Measurements from ENCODE around the gene ZNF248. TPM values are rescaled to one million over a fixed set of nuclear protein-coding genes. Genes with fewer than 3 reads are reported as not detected.

The ZNF248 gene
- 13.3 TPM for polyA plus RNA-seq (2013)

- CTCF ChIA-PET = no interaction called here
- Histone ChIP-seq H3K9me3 (ENCODE audit: control extremely low read depth in 1 of 5, control insufficient read depth in 4 of 5, insufficient read depth in 2 of 5, low read depth in 1 of 5, low read length in 4 of 5) (peaks cover 0 to 5% (median 0%) of the 10 kb centered on the region in 5 experiments), H3K27ac (ENCODE audit: insufficient read depth in 1 of 2, low read depth in 1 of 2, low read length in 2 of 2, poor library complexity in 1 of 2, severe bottlenecking in 2 of 2) (peak within 1 kb of the TSS; percentile 83 to 89), H3K4me3 (ENCODE audit: control insufficient read depth in 1 of 7, extremely low read depth in 1 of 7, insufficient read depth in 4 of 7, low read depth in 2 of 7, low read length in 6 of 7) (peak within 1 kb of the TSS; percentile 82 to 98 (median 90)), H3K36me3 (ENCODE audit: control insufficient read depth in 4 of 4, insufficient read depth in 4 of 4, low read length in 3 of 4) (peaks cover 0 to 11% (median 9%) of the 10 kb centered on the region in 4 experiments), H3K4me1 (ENCODE audit: control extremely low read depth in 1 of 4, control insufficient read depth in 4 of 4, insufficient read depth in 4 of 4, low read length in 3 of 4) (peaks cover 5 to 21% (median 12%) of the 10 kb centered on the region in 4 experiments), H3K27me3 (replicated peaks in 2 of 5; ENCODE audit: control insufficient read depth in 4 of 5, insufficient read depth in 5 of 5, low read length in 4 of 5) (no peaks in the 10 kb centered on the region)
- DNase-seq = peak; percentile 93 to 98 (median 98)
- POLR2A ChIA-PET = no interaction called here
- under 1% methylated on average over 63 of the region's 81 CpGs for WGBS (ENCODE audit: insufficient coverage)
Observed at GRCh38 chr10:37857287-37858211, at the start of gene ZNF248. Gene ZNF248, minus strand, starts transcription at chr10:37857610. Its CDS starts 1,300 bp downstream, at chr10:37856310.

DNA sequence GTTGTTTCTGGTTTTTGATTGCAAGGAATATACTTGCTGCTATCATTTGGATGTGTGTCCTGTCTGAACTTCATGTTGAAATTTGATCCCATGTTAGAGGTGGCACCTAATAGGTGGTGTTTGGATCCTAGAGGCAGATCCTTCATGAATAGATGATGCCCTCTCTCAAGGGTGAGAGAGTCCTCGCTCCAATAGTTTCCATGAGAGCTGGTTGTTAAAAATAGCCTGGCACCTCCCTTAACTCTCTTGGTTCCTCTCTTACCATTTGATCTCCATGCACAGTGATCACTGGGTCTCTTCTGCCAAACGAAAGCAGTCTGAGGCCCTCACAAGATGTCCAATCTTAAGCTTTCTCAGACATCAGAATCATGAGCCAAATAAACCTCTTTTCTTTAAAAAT, 49.0 kb upstream of the ZNF248 start:
- WGBS (ENCODE audit: insufficient coverage) = 38% methylated on average over 1 of the region's 2 CpGs
- POLR2A ChIA-PET = no interaction called here
- H3K9me3 ChIP-seq (ENCODE audit: control extremely low read depth in 1 of 5, control insufficient read depth in 4 of 5, insufficient read depth in 2 of 5, low read depth in 1 of 5, low read length in 4 of 5) = peaks cover 0 to 2% (median 0%) of the 10 kb centered on the region in 5 experiments
- H3K4me3 ChIP-seq (ENCODE audit: control insufficient read depth in 1 of 7, extremely low read depth in 1 of 7, insufficient read depth in 4 of 7, low read depth in 2 of 7, low read length in 6 of 7) = no peak overlapping the region
- no peaks in the 10 kb centered on the region for H3K4me1 ChIP-seq (ENCODE audit: control extremely low read depth in 1 of 4, control insufficient read depth in 4 of 4, insufficient read depth in 4 of 4, low read length in 3 of 4)
- CTCF ChIA-PET = no interaction called here
- no peak for DNase-seq
- H3K27ac ChIP-seq (ENCODE audit: insufficient read depth in 1 of 2, low read depth in 1 of 2, low read length in 2 of 2, poor library complexity in 1 of 2, severe bottlenecking in 2 of 2) = no peak overlapping the region
- no peaks in the 10 kb centered on the region for H3K36me3 ChIP-seq (ENCODE audit: control insufficient read depth in 4 of 4, insufficient read depth in 4 of 4, low read length in 3 of 4)
- H3K27me3 ChIP-seq (replicated peaks in 2 of 5; ENCODE audit: control insufficient read depth in 4 of 5, insufficient read depth in 5 of 5, low read length in 4 of 5) = no peaks in the 10 kb centered on the region

GRCh38 chr10:37896436-37896835, 39.0 kb upstream of the ZNF248 start:
- no peak overlapping the region for H3K4me3 ChIP-seq (ENCODE audit: control insufficient read depth in 1 of 7, extremely low read depth in 1 of 7, insufficient read depth in 4 of 7, low read depth in 2 of 7, low read length in 6 of 7)
- DNase-seq = no peak
- H3K27ac ChIP-seq (ENCODE audit: insufficient read depth in 1 of 2, low read depth in 1 of 2, low read length in 2 of 2, poor library complexity in 1 of 2, severe bottlenecking in 2 of 2) = no peak overlapping the region
- H3K36me3 ChIP-seq (ENCODE audit: control insufficient read depth in 4 of 4, insufficient read depth in 4 of 4, low read length in 3 of 4) = no peaks in the 10 kb centered on the region
- H3K27me3 ChIP-seq (replicated peaks in 2 of 5; ENCODE audit: control insufficient read depth in 4 of 5, insufficient read depth in 5 of 5, low read length in 4 of 5) = no peaks in the 10 kb centered on the region
- H3K9me3 ChIP-seq (ENCODE audit: control extremely low read depth in 1 of 5, control insufficient read depth in 4 of 5, insufficient read depth in 2 of 5, low read depth in 1 of 5, low read length in 4 of 5) = peaks cover 7 to 24% (median 17%) of the 10 kb centered on the region in 5 experiments
- ChIA-PET POLR2A (no interaction called here), CTCF (no interaction called here)
- no peaks in the 10 kb centered on the region for H3K4me1 ChIP-seq (ENCODE audit: control extremely low read depth in 1 of 4, control insufficient read depth in 4 of 4, insufficient read depth in 4 of 4, low read length in 3 of 4)

GRCh38 chr10:37895674-37896073, 38.3 kb upstream of the ZNF248 start:
- no peak overlapping the region for H3K4me3 ChIP-seq (ENCODE audit: control insufficient read depth in 1 of 7, extremely low read depth in 1 of 7, insufficient read depth in 4 of 7, low read depth in 2 of 7, low read length in 6 of 7)
- DNase-seq = no peak
- ChIA-PET POLR2A (no interaction called here), CTCF (no interaction called here)
- no peaks in the 10 kb centered on the region for H3K36me3 ChIP-seq (ENCODE audit: control insufficient read depth in 4 of 4, insufficient read depth in 4 of 4, low read length in 3 of 4)
- no peak overlapping the region for H3K27ac ChIP-seq (ENCODE audit: insufficient read depth in 1 of 2, low read depth in 1 of 2, low read length in 2 of 2, poor library complexity in 1 of 2, severe bottlenecking in 2 of 2)
- H3K27me3 ChIP-seq (replicated peaks in 2 of 5; ENCODE audit: control insufficient read depth in 4 of 5, insufficient read depth in 5 of 5, low read length in 4 of 5) = no peaks in the 10 kb centered on the region
- H3K4me1 ChIP-seq (ENCODE audit: control extremely low read depth in 1 of 4, control insufficient read depth in 4 of 4, insufficient read depth in 4 of 4, low read length in 3 of 4) = no peaks in the 10 kb centered on the region
- H3K9me3 ChIP-seq (ENCODE audit: control extremely low read depth in 1 of 5, control insufficient read depth in 4 of 5, insufficient read depth in 2 of 5, low read depth in 1 of 5, low read length in 4 of 5) = peaks cover 7 to 28% (median 17%) of the 10 kb centered on the region in 5 experiments
- WGBS (ENCODE audit: insufficient coverage) = no CpG with 5 or more reads among the region's 3 CpGs

DNA sequence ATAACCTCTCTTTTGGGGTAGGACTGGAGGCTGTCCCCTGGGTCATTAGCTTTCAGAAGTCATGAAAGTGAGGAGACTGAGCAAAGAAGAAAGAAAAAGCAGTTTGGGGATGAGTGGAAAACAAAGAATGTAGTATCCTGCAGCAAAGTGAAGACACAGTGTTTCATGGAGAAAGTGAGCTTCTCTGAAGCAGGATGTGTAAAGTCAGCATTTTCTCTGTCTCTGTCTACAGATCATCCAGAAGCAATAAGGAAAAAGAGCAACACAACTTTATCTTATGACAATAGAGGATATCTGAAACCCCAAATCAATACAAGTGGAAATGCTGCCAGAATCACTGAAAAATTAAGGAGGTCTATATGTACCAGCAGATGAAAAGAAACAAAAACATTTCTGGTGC, 28.4 kb upstream of the ZNF248 start:
- H3K27ac ChIP-seq (ENCODE audit: insufficient read depth in 1 of 2, low read depth in 1 of 2, low read length in 2 of 2, poor library complexity in 1 of 2, severe bottlenecking in 2 of 2) = no peak overlapping the region
- H3K4me3 ChIP-seq (ENCODE audit: control insufficient read depth in 1 of 7, extremely low read depth in 1 of 7, insufficient read depth in 4 of 7, low read depth in 2 of 7, low read length in 6 of 7) = no peak overlapping the region
- H3K36me3 ChIP-seq (ENCODE audit: control insufficient read depth in 4 of 4, insufficient read depth in 4 of 4, low read length in 3 of 4) = no peaks in the 10 kb centered on the region
- ChIA-PET POLR2A (no interaction called here), CTCF (no interaction called here)
- no peaks in the 10 kb centered on the region for H3K4me1 ChIP-seq (ENCODE audit: control extremely low read depth in 1 of 4, control insufficient read depth in 4 of 4, insufficient read depth in 4 of 4, low read length in 3 of 4)
- peaks cover 0 to 5% (median 0%) of the 10 kb centered on the region in 5 experiments for H3K9me3 ChIP-seq (ENCODE audit: control extremely low read depth in 1 of 5, control insufficient read depth in 4 of 5, insufficient read depth in 2 of 5, low read depth in 1 of 5, low read length in 4 of 5)
- no peaks in the 10 kb centered on the region for H3K27me3 ChIP-seq (replicated peaks in 2 of 5; ENCODE audit: control insufficient read depth in 4 of 5, insufficient read depth in 5 of 5, low read length in 4 of 5)
- DNase-seq = no peak

- ChIA-PET CTCF (no interaction called here), POLR2A (no interaction called here)
- H3K27ac ChIP-seq (ENCODE audit: insufficient read depth in 1 of 2, low read depth in 1 of 2, low read length in 2 of 2, poor library complexity in 1 of 2, severe bottlenecking in 2 of 2) = no peak overlapping the region
- no peaks in the 10 kb centered on the region for H3K27me3 ChIP-seq (replicated peaks in 2 of 5; ENCODE audit: control insufficient read depth in 4 of 5, insufficient read depth in 5 of 5, low read length in 4 of 5)
- H3K9me3 ChIP-seq (ENCODE audit: control extremely low read depth in 1 of 5, control insufficient read depth in 4 of 5, insufficient read depth in 2 of 5, low read depth in 1 of 5, low read length in 4 of 5) = peaks cover 0 to 6% (median 0%) of the 10 kb centered on the region in 5 experiments
- H3K4me3 ChIP-seq (ENCODE audit: control insufficient read depth in 1 of 7, extremely low read depth in 1 of 7, insufficient read depth in 4 of 7, low read depth in 2 of 7, low read length in 6 of 7) = no peak overlapping the region
- no peaks in the 10 kb centered on the region for H3K4me1 ChIP-seq (ENCODE audit: control extremely low read depth in 1 of 4, control insufficient read depth in 4 of 4, insufficient read depth in 4 of 4, low read length in 3 of 4)
- WGBS (ENCODE audit: insufficient coverage) = 87% methylated on average over 4 of the region's 4 CpGs
- H3K36me3 ChIP-seq (ENCODE audit: control insufficient read depth in 4 of 4, insufficient read depth in 4 of 4, low read length in 3 of 4) = no peaks in the 10 kb centered on the region
- DNase-seq = no peak
Observed at GRCh38 chr10:37872955-37873354, 15.5 kb upstream of the ZNF248 start.

DNA sequence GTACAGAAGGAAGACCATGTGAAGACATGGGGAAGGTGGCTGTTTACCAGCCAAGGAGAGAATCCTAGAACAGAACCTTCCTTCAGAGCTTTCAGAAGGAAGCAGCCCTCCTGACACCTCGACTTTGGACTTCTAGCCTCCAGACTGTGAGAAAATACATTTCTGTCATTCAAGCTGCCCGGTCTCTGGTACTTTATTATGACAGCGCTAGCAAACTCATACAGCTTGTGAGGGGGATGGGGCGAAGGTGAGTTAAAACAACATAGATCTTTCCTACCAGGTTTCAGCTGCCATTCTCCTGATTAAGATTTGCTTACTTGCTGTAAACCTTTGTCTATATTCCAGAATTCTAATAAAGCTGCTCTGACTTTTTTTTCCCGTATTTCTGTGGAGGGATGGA, 14.9 kb upstream of the ZNF248 start:
- 81% methylated on average over 4 of the region's 5 CpGs for WGBS (ENCODE audit: insufficient coverage)
- no peaks in the 10 kb centered on the region for H3K4me1 ChIP-seq (ENCODE audit: control extremely low read depth in 1 of 4, control insufficient read depth in 4 of 4, insufficient read depth in 4 of 4, low read length in 3 of 4)
- DNase-seq = no peak
- no peaks in the 10 kb centered on the region for H3K27me3 ChIP-seq (replicated peaks in 2 of 5; ENCODE audit: control insufficient read depth in 4 of 5, insufficient read depth in 5 of 5, low read length in 4 of 5)
- ChIA-PET CTCF (no interaction called here), POLR2A (no interaction called here)
- H3K4me3 ChIP-seq (ENCODE audit: control insufficient read depth in 1 of 7, extremely low read depth in 1 of 7, insufficient read depth in 4 of 7, low read depth in 2 of 7, low read length in 6 of 7) = no peak overlapping the region
- no peak overlapping the region for H3K27ac ChIP-seq (ENCODE audit: insufficient read depth in 1 of 2, low read depth in 1 of 2, low read length in 2 of 2, poor library complexity in 1 of 2, severe bottlenecking in 2 of 2)
- H3K36me3 ChIP-seq (ENCODE audit: control insufficient read depth in 4 of 4, insufficient read depth in 4 of 4, low read length in 3 of 4) = no peaks in the 10 kb centered on the region
- peaks cover 0 to 4% (median 0%) of the 10 kb centered on the region in 5 experiments for H3K9me3 ChIP-seq (ENCODE audit: control extremely low read depth in 1 of 5, control insufficient read depth in 4 of 5, insufficient read depth in 2 of 5, low read depth in 1 of 5, low read length in 4 of 5)
